Lung (tissue), 12 donors: ENCODE results near the gene TTLL8. TPM values are rescaled to one million over a fixed set of nuclear protein-coding genes. Genes with fewer than 3 reads are reported as not detected.

Source experiments
- ATAC-seq: fragments of 200-7000 bp; cut with Tn5 transposase; one replicate; pipeline ENCODE4 v1.9.1; 2020; ENCODE audit warnings: moderate number of reproducible peaks; ENCODE audit not compliant: insufficient read depth, low FRiP score
- DNase-seq, 3 donors: peaks; one replicate each; pipeline ENCODE4 v3.0.0-alpha.2; 2013 to 2017
- H3K27ac ChIP-seq, 2 donors: one replicate each; pipeline ENCODE4 v1.5.1; 2013; ENCODE audit warnings: mild to moderate bottlenecking in 2 of 2, moderate library complexity in 2 of 2, control low read depth in 1 of 2, inconsistent platforms in 1 of 2, low read depth in 1 of 2, low read length in 1 of 2
- H3K27me3 ChIP-seq, 3 donors: one replicate each; pipeline ENCODE4 v1.5.1; 2013; ENCODE audit warnings: low read length in 2 of 3; ENCODE audit not compliant: control insufficient read depth in 3 of 3, insufficient read depth in 3 of 3
- H3K36me3 ChIP-seq, 4 donors: one replicate each; pipeline ENCODE4 v1.5.1; 2013; ENCODE audit warnings: low read length in 4 of 4, mild to moderate bottlenecking in 1 of 4, moderate library complexity in 1 of 4; ENCODE audit not compliant: control insufficient read depth in 4 of 4, insufficient read depth in 4 of 4
- H3K4me1 ChIP-seq, 5 donors: one replicate each; pipeline ENCODE4 v1.5.1; 2013; ENCODE audit warnings: low read length in 5 of 5, mild to moderate bottlenecking in 2 of 5, moderate library complexity in 1 of 5; ENCODE audit not compliant: control insufficient read depth in 5 of 5, insufficient read depth in 5 of 5
- H3K4me3 ChIP-seq: one replicate; pipeline ENCODE4 v1.5.1; 2013; ENCODE audit warnings: mild to moderate bottlenecking, control low read depth, moderate library complexity
- H3K9ac ChIP-seq, 2 donors: one replicate each; pipeline ENCODE4 v1.5.1; 2013; ENCODE audit warnings: low read length in 2 of 2, control low read depth in 1 of 2; ENCODE audit not compliant: insufficient read depth in 1 of 2
- H3K9me3 ChIP-seq, 4 donors: one replicate each; pipeline ENCODE4 v1.5.1; 2013; ENCODE audit warnings: low read length in 3 of 4, mild to moderate bottlenecking in 1 of 4, moderate library complexity in 1 of 4; ENCODE audit not compliant: control insufficient read depth in 4 of 4, insufficient read depth in 3 of 4
- CTCF ChIP-seq: IDR thresholded peaks from 2 replicates; pipeline ENCODE4 v1.5.1; 2012; ENCODE audit warnings: mild to moderate bottlenecking; ENCODE audit errors: control extremely low read depth, extremely low read depth
- WGBS, 2 donors: extraction: QIAGEN DNeasy Blood & Tissue Kit; methylation state at CpG; one replicate each; pipeline ENCODE4 v1.1.7; 2013; 5-methylcytosine and 5-hydroxymethylcytosine counted together
- polyA plus RNA-seq, 2 donors: library from polyadenylated mRNA; stranded (reverse); fragments of 200-250 nt; gene quantifications; one replicate each; pipeline ENCODE4 v1.2.1, GENCODE V29; 2013
- total RNA-seq, 2 donors: library from RNA; depleted of rRNA in 1 of 2; stranded (reverse); fragments of >200 nt in 1 of 2; gene quantifications; one replicate each; pipeline ENCODE4 v1.2.1, GENCODE V29; 2014 to 2021
- donor health status: control.
- donor health status: control.
- donor health status: Bipolar disorder and iron deficiency.
- donor health status: healthy.
- donor health status: DM: yes; HTN: yes; CAD: no.

The TTLL8 gene
- total and polyA plus RNA-seq, 4 donors: not detected

- no peak overlapping the region for H3K9ac ChIP-seq
- H3K4me3 ChIP-seq: no peak overlapping the region
- no peaks in the 10 kb centered on the region for H3K36me3 ChIP-seq
- DNase-seq (no peak), ATAC-seq (no peak)
- H3K9me3 ChIP-seq: no peaks in the 10 kb centered on the region
- TF ChIP-seq CTCF: no peak
- no peaks in the 10 kb centered on the region for H3K27me3 ChIP-seq
- WGBS, 2 donors: 85 to 89% methylated on average over 43 of the region's 43 CpGs
- H3K4me1 ChIP-seq: peaks cover 0 to 24% (median 3%) of the 10 kb centered on the region in 5 donors
- H3K27ac ChIP-seq: no peak overlapping the region
These were observed 18.8 kb upstream of the TTLL8 start for GRCh38 chr22:50076646-50077535.

- DNase-seq (no peak), ATAC-seq (no peak)
- no peak for TF ChIP-seq CTCF
- Histone ChIP-seq H3K9ac (no peak overlapping the region), H3K27me3 (no peaks in the 10 kb centered on the region), H3K9me3 (no peaks in the 10 kb centered on the region), H3K36me3 (no peaks in the 10 kb centered on the region), H3K4me1 (peaks cover 0 to 17% (median 3%) of the 10 kb centered on the region in 5 donors), H3K4me3 (no peak overlapping the region), H3K27ac (no peak overlapping the region)
- WGBS, 2 donors: 78 to 89% methylated on average over 32 of the region's 32 CpGs
These were observed 16.7 kb upstream of the TTLL8 start for GRCh38 chr22:50074551-50075530.

GRCh38 chr22:50074056-50074455 is 16.0 kb upstream of the TTLL8 start:
- TF ChIP-seq CTCF: no peak
- no peaks in the 10 kb centered on the region for H3K36me3 ChIP-seq
- DNase-seq (no peak), ATAC-seq (no peak)
- WGBS, 2 donors: 83 to 93% methylated on average over 17 of the region's 17 CpGs
- H3K9ac ChIP-seq: no peak overlapping the region
- no peaks in the 10 kb centered on the region for H3K27me3 ChIP-seq
- no peak overlapping the region for H3K4me3 ChIP-seq
- H3K4me1 ChIP-seq: peaks cover 0 to 9% (median 0%) of the 10 kb centered on the region in 5 donors
- no peak overlapping the region for H3K27ac ChIP-seq
- no peaks in the 10 kb centered on the region for H3K9me3 ChIP-seq
